ENCODE results near the gene GRIN1.

GRIN1 gene

GRCh38 chr9:137138722-137139467, at the start of gene GRIN1:
Gene GRIN1, plus strand, starts transcription at chr9:137139154. Its CDS starts 333 bp downstream, at chr9:137139487.
- DNase-seq (ENCODE audit: low read depth in 1 of 2, low spot score in 1 of 2), result no peak

- DNase-seq (ENCODE audit: low read depth in 1 of 2, low spot score in 1 of 2), result no peak
Observed at GRCh38 chr9:137089232-137089947, 49.6 kb upstream of the GRIN1 start.

- peak; percentile 58 to 79 for DNase-seq (ENCODE audit: low read depth in 1 of 2, low spot score in 1 of 2)
Observed at GRCh38 chr9:137095664-137096517, 43.1 kb upstream of the GRIN1 start.

GRCh38 chr9:137096785-137097546, 42.0 kb upstream of the GRIN1 start:
- no peak for DNase-seq (ENCODE audit: low read depth in 1 of 2, low spot score in 1 of 2)

- DNase-seq (ENCODE audit: low read depth in 1 of 2, low spot score in 1 of 2), result no peak
Observed at GRCh38 chr9:137097761-137098462, 41.0 kb upstream of the GRIN1 start.

GRCh38 chr9:137099231-137099630, 39.7 kb upstream of the GRIN1 start:
- DNase-seq (ENCODE audit: low read depth in 1 of 2, low spot score in 1 of 2), result no peak

- DNase-seq (ENCODE audit: low read depth in 1 of 2, low spot score in 1 of 2), result no peak
Observed at GRCh38 chr9:137103206-137103999, 35.6 kb upstream of the GRIN1 start.

GRCh38 chr9:137105814-137106661, 32.9 kb upstream of the GRIN1 start:
- DNase-seq (ENCODE audit: low read depth in 1 of 2, low spot score in 1 of 2), result no peak

- no peak for DNase-seq (ENCODE audit: low read depth in 1 of 2, low spot score in 1 of 2)
Observed at GRCh38 chr9:137106662-137107250, 32.2 kb upstream of the GRIN1 start.

GRCh38 chr9:137107312-137107921, 31.5 kb upstream of the GRIN1 start:
- DNase-seq (ENCODE audit: low read depth in 1 of 2, low spot score in 1 of 2), result no peak

GRCh38 chr9:137107982-137108381, 31.0 kb upstream of the GRIN1 start:
- no peak for DNase-seq (ENCODE audit: low read depth in 1 of 2, low spot score in 1 of 2)

GRCh38 chr9:137108608-137109249, 30.2 kb upstream of the GRIN1 start:
- no peak for DNase-seq (ENCODE audit: low read depth in 1 of 2, low spot score in 1 of 2)

- DNase-seq (ENCODE audit: low read depth in 1 of 2, low spot score in 1 of 2), result no peak
Observed at GRCh38 chr9:137109250-137110146, 29.5 kb upstream of the GRIN1 start.

- DNase-seq (ENCODE audit: low read depth in 1 of 2, low spot score in 1 of 2), result no peak
Observed at GRCh38 chr9:137110147-137110910, 28.6 kb upstream of the GRIN1 start.
